Coronary artery (tissue), 2 donors: Measurements from ENCODE around the gene LRRC56.

ENCODE experiments used
- DNase-seq: peaks from one replicate; pipeline ENCODE4 v3.0.0-alpha.2; 2017; ENCODE audit warnings: low spot score
- H3K27ac ChIP-seq, 2 donors: fragments of 200-600 bp; sonication (generic); one replicate each; pipeline ENCODE4 v1.5.1; 2016 to 2019
- H3K4me3 ChIP-seq: fragments of 200-600 bp; sonication (generic); 2 replicates; pipeline ENCODE4 v1.5.1; 2016; ENCODE audit warnings: mild to moderate bottlenecking, moderate library complexity
- CTCF ChIP-seq: fragments of 200-600 bp; sonication (generic); IDR thresholded peaks from one replicate; pipeline ENCODE4 v1.5.1; 2019; ENCODE audit warnings: antibody characterized with exemption

LRRC56 gene

GRCh38 chr11:496834-497564 is 40.3 kb upstream of the LRRC56 start:
- no peak for TF ChIP-seq CTCF
- DNase-seq: no peak
- Histone ChIP-seq H3K27ac (no peak overlapping the region), H3K4me3 (no peak overlapping the region)

- no peak for DNase-seq
- no peak overlapping the region for H3K27ac ChIP-seq
- H3K4me3 ChIP-seq: no peak overlapping the region
- no peak for TF ChIP-seq CTCF
These were observed 39.6 kb upstream of the LRRC56 start for GRCh38 chr11:497565-498296.

GRCh38 chr11:498297-499181 is 38.8 kb upstream of the LRRC56 start:
- Histone ChIP-seq H3K27ac (no peak overlapping the region), H3K4me3 (no peak overlapping the region)
- no peak for TF ChIP-seq CTCF
- no peak for DNase-seq

GRCh38 chr11:499201-500076 is 37.9 kb upstream of the LRRC56 start:
- Histone ChIP-seq H3K4me3 (no peak overlapping the region), H3K27ac (no peak overlapping the region)
- no peak for DNase-seq
- TF ChIP-seq CTCF: no peak

- Histone ChIP-seq H3K4me3 (no peak overlapping the region), H3K27ac (no peak overlapping the region)
- no peak for TF ChIP-seq CTCF
- peak; percentile 70 for DNase-seq
These were observed 36.2 kb upstream of the LRRC56 start for GRCh38 chr11:501001-501682.
